GM12878 (cell line): ENCODE measurements around the gene RIT1. TPM values are rescaled to one million over a fixed set of nuclear protein-coding genes. Genes with fewer than 3 reads are reported as not detected.

Experiments
- ATAC-seq: fragments of 200-7000 bp; cut with Tn5 transposase; 3 replicates; pipeline ENCODE4 v1.9.1; 2020; ENCODE audit warnings: mild to moderate bottlenecking, moderate library complexity
- BruUV-seq: library from RNA; stranded (reverse); fragments of 400-500 nt; replicated peaks from 2 replicates; lab custom pipeline; 2021; lab: Mats Ljungman, UMichigan
- CTCF ChIA-PET: fragments of 300-600 bp; sonication (Branson Sonifier 250); formaldehyde crosslinking; extraction: SDS; loops from one replicate; lab custom pipeline; 2021; ENCODE audit warnings: inconsistent platforms; lab: Yijun Ruan, JAX
- POLR2A ChIA-PET: fragments of 350-600 bp; formaldehyde crosslinking; extraction: SDS; loops from one replicate; lab custom pipeline; 2021; ENCODE audit warnings: inconsistent platforms; lab: Charles Lee
- RAD21 ChIA-PET: fragments of 300-600 bp; sonication (Branson Sonifier 250); formaldehyde crosslinking; loops from one replicate; lab custom pipeline; 2023; ENCODE audit warnings: antibody characterized with exemption; ENCODE audit not compliant: unreplicated experiment; lab: Charles Lee
- SMC1A ChIA-PET: fragments of 300-600 bp; sonication (Branson Sonifier 250); formaldehyde crosslinking; loops from one replicate; lab custom pipeline; 2023; ENCODE audit not compliant: unreplicated experiment, uncharacterized antibody; lab: Charles Lee
- DNase-seq: peaks from one replicate; pipeline ENCODE4 v3.0.0-alpha.2; 2011; ENCODE audit warnings: low read depth, low spot score
- FAIRE-seq: peaks from 3 replicates; lab custom pipeline; 2011; peaks lifted over from hg19 to GRCh38; lab: Jason Lieb, UNC
- H2AFZ ChIP-seq: 2 replicates; pipeline ENCODE4 v1.6.0; 2011; ENCODE audit warnings: low read depth, low read length, control low read depth; ENCODE audit not compliant: control insufficient read depth
- H3K27ac ChIP-seq: 2 replicates; pipeline ENCODE4 v1.5.1; 2011; ENCODE audit warnings: control low read depth; ENCODE audit not compliant: control insufficient read depth, insufficient read depth
- H3K27me3 ChIP-seq, 2 experiments: replicated peaks in 1 of 2; 2 replicates each; pipeline versions ENCODE4 v1.6.0 to v1.6.1; 2011; ENCODE audit warnings: low read length in 1 of 2; ENCODE audit not compliant: control insufficient read depth in 2 of 2, insufficient read depth in 2 of 2
- H3K36me3 ChIP-seq, 2 experiments: 2 replicates each; pipeline ENCODE4 v1.5.1; 2011; ENCODE audit warnings: low read length in 1 of 2; ENCODE audit not compliant: control insufficient read depth in 2 of 2, insufficient read depth in 2 of 2
- H3K4me1 ChIP-seq: 2 replicates; pipeline ENCODE4 v1.6.1; 2011; ENCODE audit warnings: mild to moderate bottlenecking, low read length, moderate library complexity, mixed read lengths; ENCODE audit not compliant: control insufficient read depth, insufficient read depth
- H3K4me2 ChIP-seq: 2 replicates; pipeline ENCODE4 v1.6.0; 2011; ENCODE audit warnings: control low read depth; ENCODE audit not compliant: control insufficient read depth, insufficient read depth
- H3K4me3 ChIP-seq: fragments of 200-600 bp; sonication (generic); 2 replicates; pipeline ENCODE4 v1.5.1; 2016
- H3K79me2 ChIP-seq: 2 replicates; pipeline ENCODE4 v1.6.0; 2011; ENCODE audit warnings: low read length; ENCODE audit not compliant: control insufficient read depth, insufficient read depth
- H3K9ac ChIP-seq: 2 replicates; pipeline ENCODE4 v1.8.0; 2011; ENCODE audit warnings: low read length, control low read depth, mixed read lengths; ENCODE audit not compliant: control insufficient read depth, insufficient read depth
- H3K9me3 ChIP-seq: replicated peaks from 3 replicates; pipeline ENCODE4 v1.5.1; 2011; ENCODE audit warnings: mild to moderate bottlenecking, low read length; ENCODE audit not compliant: control insufficient read depth, insufficient read depth
- H4K20me1 ChIP-seq: 2 replicates; pipeline ENCODE4 v1.6.0; 2011; ENCODE audit not compliant: control insufficient read depth, insufficient read depth
- BCL11A ChIP-seq: IDR thresholded peaks from 2 replicates; pipeline ENCODE4 v1.6.1; 2011; ENCODE audit warnings: low read depth, low read length
- CBX3 ChIP-seq: fragments of 200-600 bp; sonication (generic); IDR thresholded peaks from 2 replicates; pipeline ENCODE4 v1.6.1; 2016; ENCODE audit warnings: low read depth, borderline replicate concordance
- ELK1 ChIP-seq: IDR thresholded peaks from 2 replicates; pipeline ENCODE4 v1.6.1; 2012; ENCODE audit warnings: low read depth, low read length, improper control_type of control experiment
- FOXM1 ChIP-seq: IDR thresholded peaks from 2 replicates; pipeline ENCODE4 v1.6.1; 2012; ENCODE audit warnings: low read depth, mild to moderate bottlenecking, inconsistent platforms, low read length, moderate library complexity
- GABPA ChIP-seq: IDR thresholded peaks from 2 replicates; pipeline ENCODE4 v1.6.1; 2014; ENCODE audit warnings: antibody characterized with exemption, low read depth, mild to moderate bottlenecking, inconsistent platforms
- IRF4 ChIP-seq: IDR thresholded peaks from 2 replicates; pipeline ENCODE4 v1.6.1; 2011; ENCODE audit warnings: low read depth, low read length
- MEF2A ChIP-seq: IDR thresholded peaks from 2 replicates; pipeline ENCODE4 v1.6.1; 2011; ENCODE audit warnings: low read depth, mild to moderate bottlenecking, low read length, moderate library complexity; ENCODE audit not compliant: insufficient read depth
- MXI1 ChIP-seq: fragments of 150-350 bp; IDR thresholded peaks from 2 replicates; pipeline ENCODE4 v1.6.1; 2011; ENCODE audit warnings: low read depth, mild to moderate bottlenecking, inconsistent platforms, low read length, improper control_type of control experiment
- NR2F1 ChIP-seq: fragments of 450-650 bp; conservative IDR thresholded peaks from 2 replicates; pipeline ENCODE4 v1.6.1; 2017; ENCODE audit warnings: mild to moderate bottlenecking
- NRF1 ChIP-seq: conservative IDR thresholded peaks from 2 replicates; pipeline ENCODE4 v1.6.1; 2011; ENCODE audit warnings: mild to moderate bottlenecking, low read depth, low read length, improper control_type of control experiment
- RUNX3 ChIP-seq: IDR thresholded peaks from 2 replicates; pipeline ENCODE4 v1.6.1; 2012; ENCODE audit warnings: low read length, inconsistent platforms
- SIN3A ChIP-seq: IDR thresholded peaks from 2 replicates; pipeline ENCODE4 v1.6.1; 2012; ENCODE audit warnings: low read depth, low read length, improper control_type of control experiment
- SUZ12 ChIP-seq: fragments of 200-600 bp; sonication (generic); IDR thresholded peaks from one replicate; pipeline ENCODE4 v1.6.1; 2018; ENCODE audit warnings: antibody characterized with exemption, mild to moderate bottlenecking; ENCODE audit not compliant: unreplicated experiment
- ZBTB40 ChIP-seq: fragments of 450-650 bp; IDR thresholded peaks from 2 replicates; pipeline ENCODE4 v1.6.1; 2016; ENCODE audit warnings: mild to moderate bottlenecking, moderate library complexity, borderline replicate concordance
- ZNF207 ChIP-seq: fragments of 450-650 bp; IDR thresholded peaks from 2 replicates; pipeline ENCODE4 v1.6.1; 2014; ENCODE audit warnings: antibody characterized with exemption, mild to moderate bottlenecking, borderline replicate concordance
- in situ Hi-C: fragments of 300-500 bp; cut with MboI; formaldehyde crosslinking; loops from 9 replicates; pipeline ENCODE4 v1.14.3; 2018; ENCODE audit warnings: mixed read lengths
- intact Hi-C: fragments of 100-400 bp; cut with micrococcal nuclease; formaldehyde crosslinking; loops from one replicate; pipeline ENCODE4 v1.14.2; 2022; ENCODE audit not compliant: unreplicated experiment
- polyA plus RNA-seq, 11 experiments: library from polyadenylated mRNA; depleted of rRNA in 4 of 11; unstranded in 6 of 11; stranded (reverse) in 5 of 11; fragments of >200 nt; fragmentation: Nextera tagmentation in 4 of 11; fragmentation: Illumina TruSeq in 1 of 11; extraction: Ambion mirVana in 4 of 11; extraction: Trizol in 1 of 11; gene quantifications; 1 replicate in 1 of 11; 2 replicates in 10 of 11; pipeline versions ENCODE4 v1.2.1 to v1.2.3, GENCODE V29; 2011 to 2016; ENCODE audit warnings: inconsistent platforms in 2 of 11, missing spikeins in 2 of 11, low read depth in 1 of 11
- total RNA-seq, 4 experiments: library from RNA; depleted of rRNA in 3 of 4; stranded (reverse); fragments of >200 nt in 3 of 4; fragmentation: Illumina TruSeq in 1 of 4; extraction: Trizol in 1 of 4; gene quantifications; 2 replicates each; pipeline versions ENCODE4 v1.2.1 to v1.2.3, GENCODE V29; 2013 to 2021
- TF ChIP-seq, protein P1 (sequence below): fragments of 450-650 bp; IDR thresholded peaks from 2 replicates; pipeline ENCODE4 v1.6.1; 2017; ENCODE audit warnings: mild to moderate bottlenecking, moderate library complexity

The RIT1 gene
- total and polyA plus RNA-seq, 10 of the 15 experiments (the other 5 are each of a cell fraction or from before 2014, with no cell fraction given) = 6.8 to 61.5 (median 13.7) TPM

DNA sequence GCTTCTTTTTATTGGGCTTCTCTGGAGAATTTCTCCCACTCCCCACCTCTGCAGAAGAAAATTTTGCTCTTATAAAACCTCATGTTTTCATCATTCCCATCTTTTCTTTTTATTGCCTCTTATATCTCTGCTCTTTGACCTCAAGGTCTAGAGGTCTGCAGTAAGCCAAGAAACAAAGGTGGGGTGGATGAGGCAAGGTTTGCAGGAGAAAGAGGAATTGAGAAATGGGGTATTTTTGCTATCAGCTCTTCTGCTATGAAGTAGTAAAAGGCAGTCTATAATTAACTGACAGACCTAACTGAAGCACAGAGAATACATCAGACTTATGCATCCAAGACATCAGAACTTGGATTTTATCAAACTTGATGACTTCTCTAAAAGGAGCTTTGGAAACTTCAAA, 28.9 kb downstream of the RIT1 start:
- no peaks in the 10 kb centered on the region; a peak in 2 of 4 replicates for H3K36me3 ChIP-seq
- POLR2A ChIA-PET = interaction anchor here (0.6 to 3.1 kb wide), 6 partner anchors 12 to 576 kb away, joined by 3 to 22 read pairs (median 5); partner anchors contain the start of gene SYT11
- CTCF ChIA-PET = interaction anchor here (0.5 to 1.9 kb wide), 5 partner anchors 10 to 184 kb away, joined by 3 to 8 read pairs (median 3); no protein-coding TSS in a partner anchor
- H3K4me2 ChIP-seq = peak overlapping the region; percentile 36
- intact Hi-C loops (no loop called here), in situ Hi-C loops (no loop called here)
- no peak overlapping the region for H3K9ac ChIP-seq
- FAIRE-seq (peak; percentile 84), ATAC-seq (peak; percentile 96), DNase-seq (peak; percentile 23)
- SMC1A ChIA-PET = interaction anchor here (0.6 to 3.9 kb wide), 13 partner anchors 9 to 246 kb away, joined by 3 to 29 read pairs (median 4); partner anchors contain the start of genes GON4L and SYT11
- no peaks in the 10 kb centered on the region for H3K27me3 ChIP-seq
- no peaks in the 10 kb centered on the region for H3K79me2 ChIP-seq
- TSS peak; percentile 46 for BruUV-seq
- no peaks in the 10 kb centered on the region for H3K9me3 ChIP-seq
- H2AFZ ChIP-seq = no peak overlapping the region
- RAD21 ChIA-PET = interaction anchor here (0.7 to 2.3 kb wide), 11 partner anchors 11 to 108 kb away, joined by 3 to 17 read pairs (median 4); partner anchors contain the start of gene SYT11
- H4K20me1 ChIP-seq = no peaks in the 10 kb centered on the region
- peaks cover 7% of the 10 kb centered on the region for H3K4me1 ChIP-seq
- H3K4me3 ChIP-seq = no peak overlapping the region
- H3K27ac ChIP-seq = 0 out of 2 replicates have a peak overlapping the region, but pooled peaks have one; percentile 6
- TF ChIP-seq CBX3 = no peak
- no peak for TF ChIP-seq ELK1
- no peak for TF ChIP-seq FOXM1
- TF ChIP-seq RUNX3 = peak; percentile 24; the same call in 1 of the 2 replicates
- TF ChIP-seq SUZ12 = no peak
- no peak for TF ChIP-seq GABPA
- TF ChIP-seq MEF2A = 0 out of 2 replicates have a peak, but pooled peaks have one; percentile 80
- no peak for TF ChIP-seq ZBTB40
- no peak for TF ChIP-seq MXI1
- peak; percentile 91 for TF ChIP-seq NR2F1
- TF ChIP-seq SIN3A = no peak
- TF ChIP-seq NRF1 = no peak
- TF ChIP-seq BCL11A = no peak
- TF ChIP-seq IRF4 = peak; percentile 73; the same call in 1 of the 2 replicates
- TF ChIP-seq ZNF207 = no peak
- TF ChIP-seq, protein P1, sequence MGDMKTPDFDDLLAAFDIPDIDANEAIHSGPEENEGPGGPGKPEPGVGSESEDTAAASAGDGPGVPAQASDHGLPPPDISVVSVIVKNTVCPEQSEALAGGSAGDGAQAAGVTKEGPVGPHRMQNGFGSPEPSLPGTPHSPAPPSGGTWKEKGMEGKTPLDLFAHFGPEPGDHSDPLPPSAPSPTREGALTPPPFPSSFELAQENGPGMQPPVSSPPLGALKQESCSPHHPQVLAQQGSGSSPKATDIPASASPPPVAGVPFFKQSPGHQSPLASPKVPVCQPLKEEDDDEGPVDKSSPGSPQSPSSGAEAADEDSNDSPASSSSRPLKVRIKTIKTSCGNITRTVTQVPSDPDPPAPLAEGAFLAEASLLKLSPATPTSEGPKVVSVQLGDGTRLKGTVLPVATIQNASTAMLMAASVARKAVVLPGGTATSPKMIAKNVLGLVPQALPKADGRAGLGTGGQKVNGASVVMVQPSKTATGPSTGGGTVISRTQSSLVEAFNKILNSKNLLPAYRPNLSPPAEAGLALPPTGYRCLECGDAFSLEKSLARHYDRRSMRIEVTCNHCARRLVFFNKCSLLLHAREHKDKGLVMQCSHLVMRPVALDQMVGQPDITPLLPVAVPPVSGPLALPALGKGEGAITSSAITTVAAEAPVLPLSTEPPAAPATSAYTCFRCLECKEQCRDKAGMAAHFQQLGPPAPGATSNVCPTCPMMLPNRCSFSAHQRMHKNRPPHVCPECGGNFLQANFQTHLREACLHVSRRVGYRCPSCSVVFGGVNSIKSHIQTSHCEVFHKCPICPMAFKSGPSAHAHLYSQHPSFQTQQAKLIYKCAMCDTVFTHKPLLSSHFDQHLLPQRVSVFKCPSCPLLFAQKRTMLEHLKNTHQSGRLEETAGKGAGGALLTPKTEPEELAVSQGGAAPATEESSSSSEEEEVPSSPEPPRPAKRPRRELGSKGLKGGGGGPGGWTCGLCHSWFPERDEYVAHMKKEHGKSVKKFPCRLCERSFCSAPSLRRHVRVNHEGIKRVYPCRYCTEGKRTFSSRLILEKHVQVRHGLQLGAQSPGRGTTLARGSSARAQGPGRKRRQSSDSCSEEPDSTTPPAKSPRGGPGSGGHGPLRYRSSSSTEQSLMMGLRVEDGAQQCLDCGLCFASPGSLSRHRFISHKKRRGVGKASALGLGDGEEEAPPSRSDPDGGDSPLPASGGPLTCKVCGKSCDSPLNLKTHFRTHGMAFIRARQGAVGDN = no peak
